Naive thymus-derived CD4-positive, alpha-beta T cell (primary cell): ENCODE measurements around the gene PRR5L. TPM values are rescaled to one million over a fixed set of nuclear protein-coding genes. Genes with fewer than 3 reads are reported as not detected.
"Not testable (repeated sequence)": the region's sequence is repeated elsewhere in the genome, so short reads cannot be mapped to it uniquely, and the experiment has no call there.

Source experiments
- ATAC-seq: fragments of 150-1000 bp; cut with Tn5 transposase; 2 replicates; pipeline ENCODE4 v1.10.0; 2021; ENCODE audit warnings: mild to moderate bottlenecking, moderate library complexity
- CTCF ChIA-PET: fragments of 350-600 bp; sonication (Branson Sonifier 250); formaldehyde crosslinking; loops from one replicate; lab custom pipeline; 2021; ENCODE audit warnings: antibody characterized with exemption; lab: Charles Lee
- POLR2A ChIA-PET: fragments of 350-600 bp; sonication (Branson Sonifier 250); formaldehyde crosslinking; loops from one replicate; lab custom pipeline; 2021; ENCODE audit warnings: antibody characterized with exemption, inconsistent platforms; lab: Charles Lee
- DNase-seq, 9 donors: peaks; one replicate each; pipeline versions ENCODE4 v3.0.0 to v3.0.0-alpha.2; 2020 to 2022; ENCODE audit warnings: mixed read lengths in 1 of 9
- H3K27ac ChIP-seq: one replicate; pipeline ENCODE4 v1.7.0; 2013; ENCODE audit warnings: mild to moderate bottlenecking, low read depth, low read length, moderate library complexity
- H3K27me3 ChIP-seq, 2 donors: one replicate each; pipeline ENCODE4 v1.7.0; 2013; ENCODE audit warnings: low read length in 2 of 2, mild to moderate bottlenecking in 2 of 2, moderate library complexity in 2 of 2; ENCODE audit not compliant: control insufficient read depth in 2 of 2, insufficient read depth in 2 of 2
- H3K36me3 ChIP-seq, 3 experiments: 1 replicate in 2 of 3; 2 replicates in 1 of 3; pipeline ENCODE4 v1.7.0; 2013; ENCODE audit warnings: low read length in 3 of 3, mild to moderate bottlenecking in 3 of 3, moderate library complexity in 1 of 3; ENCODE audit not compliant: insufficient read depth in 3 of 3, control insufficient read depth in 2 of 3
- H3K4me1 ChIP-seq, 2 donors: one replicate each; pipeline ENCODE4 v1.7.0; 2013; ENCODE audit warnings: low read length in 2 of 2, mild to moderate bottlenecking in 2 of 2, moderate library complexity in 1 of 2; ENCODE audit not compliant: control insufficient read depth in 2 of 2, insufficient read depth in 2 of 2
- H3K4me3 ChIP-seq: 2 replicates; pipeline ENCODE4 v1.7.0; 2013; ENCODE audit warnings: mild to moderate bottlenecking, low read length
- H3K9me3 ChIP-seq, 3 experiments: 1 replicate in 2 of 3; 2 replicates in 1 of 3; pipeline ENCODE4 v1.7.0; 2013; ENCODE audit warnings: low read length in 3 of 3; ENCODE audit not compliant: control insufficient read depth in 2 of 3
- H3K27ac Mint-ChIP-seq, 9 donors: one replicate each; pipeline ENCODE4 v1.8.0; 2020 to 2022; ENCODE audit warnings: mixed read lengths in 9 of 9, mild to moderate bottlenecking in 8 of 9, moderate library complexity in 5 of 9, inconsistent platforms in 2 of 9
- H3K27me3 Mint-ChIP-seq, 5 donors: one replicate each; pipeline ENCODE4 v1.8.0; 2021 to 2022; ENCODE audit warnings: mixed read lengths in 5 of 5, mild to moderate bottlenecking in 1 of 5
- H3K36me3 Mint-ChIP-seq, 5 donors: one replicate each; pipeline ENCODE4 v1.8.0; 2020 to 2022; ENCODE audit warnings: mixed read lengths in 5 of 5, mild to moderate bottlenecking in 3 of 5, inconsistent platforms in 1 of 5
- H3K4me1 Mint-ChIP-seq, 7 donors: one replicate each; pipeline ENCODE4 v1.8.0; 2020 to 2022; ENCODE audit warnings: mixed read lengths in 7 of 7, mild to moderate bottlenecking in 3 of 7, inconsistent platforms in 1 of 7
- H3K4me3 Mint-ChIP-seq, 10 donors: one replicate each; pipeline ENCODE4 v1.8.0; 2020 to 2022; ENCODE audit warnings: mild to moderate bottlenecking in 10 of 10, mixed read lengths in 10 of 10, moderate library complexity in 6 of 10, inconsistent platforms in 2 of 10
- H3K9me3 Mint-ChIP-seq, 11 donors: one replicate each; pipeline ENCODE4 v1.8.0; 2020 to 2022; ENCODE audit warnings: mixed read lengths in 11 of 11, mild to moderate bottlenecking in 4 of 11, inconsistent platforms in 1 of 11, moderate library complexity in 1 of 11
- intact Hi-C, 2 donors: fragments of 100-400 bp; cut with micrococcal nuclease; formaldehyde crosslinking; loops; one replicate each; pipeline ENCODE4 v1.15.1; 2023
- polyA plus RNA-seq, 2 donors: library from polyadenylated mRNA; unstranded; fragments of 300-500 nt; fragmentation: Illumina TruSeq; gene quantifications; one replicate each; pipeline ENCODE4 v1.2.3, GENCODE V29; 2021
- total RNA-seq, 6 experiments: library from RNA in 5 of 6; stranded (reverse) in 5 of 6; gene quantifications; 1 replicate in 5 of 6; 2 replicates in 1 of 6; pipeline ENCODE4 v1.2.3 and lab custom pipeline; 2021 to 2026

PRR5L gene
- total and polyA plus RNA-seq, 7 experiments from 2014 or later: 0.10 to 47.6 (median 2.6) TPM

DNA sequence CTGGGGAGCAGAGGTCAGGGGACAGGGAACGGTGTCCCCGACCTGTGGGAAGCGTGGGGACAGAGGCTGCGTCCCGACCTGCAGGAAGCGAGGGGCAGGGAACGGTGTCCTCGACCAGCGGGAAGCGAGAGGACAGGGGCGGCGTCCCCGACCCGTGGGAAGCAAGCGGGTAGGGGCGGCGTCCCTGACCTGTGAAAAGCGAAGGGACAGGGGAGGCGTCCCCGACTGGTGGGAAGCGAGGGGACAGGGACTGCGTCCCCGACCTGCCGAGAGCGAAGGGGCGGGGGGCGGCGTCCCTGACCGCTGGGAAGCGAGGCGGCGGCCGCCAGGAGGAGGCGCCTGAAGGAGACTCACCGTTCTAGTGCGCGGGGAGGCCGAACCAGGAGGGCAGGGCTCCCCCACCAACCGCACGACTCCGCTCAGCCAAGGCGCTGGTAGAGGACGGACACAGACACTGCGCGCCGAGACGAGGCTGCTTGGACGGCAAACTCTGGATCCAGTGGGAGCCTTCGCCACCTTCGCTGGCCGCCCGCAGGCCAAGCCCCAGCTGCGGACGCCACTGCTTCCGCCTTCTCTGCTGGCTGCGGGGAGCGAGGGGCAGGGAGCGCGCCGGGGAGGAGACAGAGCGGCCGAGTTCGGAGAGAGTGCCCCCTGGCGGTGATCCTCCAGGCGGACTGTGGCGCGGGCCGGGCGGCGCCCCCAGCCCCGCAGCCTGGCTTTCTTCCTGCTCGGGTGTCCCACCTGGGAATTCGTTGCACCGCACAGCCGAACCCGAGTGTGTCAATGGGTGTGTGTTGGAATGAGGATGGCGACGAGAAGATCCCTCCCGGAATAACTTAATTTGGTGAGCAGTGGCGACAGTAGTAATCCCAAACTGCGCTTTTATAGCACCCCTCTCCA lies 213.9 kb downstream of the PRR5L start, which contains the start of gene TRAF6:
Gene TRAF6, minus strand, starts transcription at position 579 of the 900 bp plus-strand sequence. CDS start 8,757 bp downstream, outside the sequence.
- Mint-ChIP-seq H3K4me1 (peaks cover 21 to 42% (median 31%) of the 10 kb centered on the region in 7 donors), H3K36me3 (peaks cover 0 to 3% (median 0%) of the 10 kb centered on the region in 5 donors), H3K4me3 (peak within 1 kb of the TSS; percentile 89 to 99 (median 97)), H3K27ac (peak within 1 kb of the TSS; percentile 87 to 98 (median 94)), H3K27me3 (peaks cover 3 to 23% (median 9%) of the 10 kb centered on the region in 5 donors), H3K9me3 (peaks cover 0 to 2% (median 0%) of the 10 kb centered on the region in 11 donors)
- no peaks in the 10 kb centered on the region for H3K9me3 ChIP-seq
- ATAC-seq: peak; percentile 99
- POLR2A ChIA-PET: interaction anchor here (0.7 kb wide), 1 partner anchor 221 kb away, joined by 6 read pairs; no protein-coding TSS in a partner anchor
- peaks cover 5 to 13% of the 10 kb centered on the region in 2 donors for H3K4me1 ChIP-seq
- H3K27me3 ChIP-seq: no peaks in the 10 kb centered on the region
- H3K36me3 ChIP-seq: peaks cover 0 to 7% (median 0%) of the 10 kb centered on the region in 3 experiments
- peak; percentile 75 to 95 (median 87) for DNase-seq
- CTCF ChIA-PET: interaction anchor here (0.7 to 2.3 kb wide), 4 partner anchors 8 to 17 kb away, joined by 3 to 9 read pairs (median 4); no protein-coding TSS in a partner anchor
- peak within 1 kb of the TSS; percentile 84 for H3K27ac ChIP-seq
- peak within 1 kb of the TSS; percentile 82 for H3K4me3 ChIP-seq
- intact Hi-C loops: loop anchor here (1.0 to 5.0 kb wide), 10 partner anchors 17 to 1593 kb away; partner anchors contain the start of genes COMMD9 (in 2 of the 2), APIP (in 1 of the 2), PDHX (in 1 of the 2) and TRIM44 (in 1 of the 2)

DNA sequence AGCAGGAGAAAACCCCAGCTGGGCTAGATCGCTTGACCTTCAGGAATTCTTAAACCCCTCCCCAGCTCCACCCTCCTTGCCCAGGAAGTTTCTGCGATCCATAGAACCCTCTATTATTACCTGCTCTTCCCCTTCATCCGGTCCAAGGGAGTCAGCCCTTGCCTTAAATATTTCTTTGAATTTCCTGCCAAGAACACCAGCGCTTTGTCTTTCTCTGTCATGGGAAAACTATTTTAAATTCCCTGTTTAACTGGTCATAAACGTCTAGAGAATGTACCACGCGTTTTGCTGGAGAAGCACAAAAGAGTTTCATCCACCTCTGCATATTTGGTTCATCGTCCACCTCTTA lies 214.5 kb downstream of the PRR5L start:
- peaks cover 0 to 7% (median 0%) of the 10 kb centered on the region in 3 experiments for H3K36me3 ChIP-seq
- DNase-seq (no peak), ATAC-seq (no peak)
- Mint-ChIP-seq H3K9me3 (peaks cover 0 to 2% (median 0%) of the 10 kb centered on the region in 11 donors), H3K27ac (peak overlapping the region; percentile 68 to 97 (median 93)), H3K27me3 (peaks cover 4 to 29% (median 9%) of the 10 kb centered on the region in 5 donors), H3K4me1 (peaks cover 21 to 36% (median 27%) of the 10 kb centered on the region in 7 donors), H3K4me3 (peak overlapping the region; percentile 89 to 99 (median 97)), H3K36me3 (peaks cover 0 to 3% (median 0%) of the 10 kb centered on the region in 5 donors)
- H3K4me3 ChIP-seq: peak overlapping the region; percentile 82
- H3K27me3 ChIP-seq: no peaks in the 10 kb centered on the region
- ChIA-PET POLR2A (interaction anchor here (0.7 kb wide), 1 partner anchor 222 kb away, joined by 6 read pairs; no protein-coding TSS in a partner anchor), CTCF (interaction anchor here (0.7 to 2.3 kb wide), 4 partner anchors 9 to 18 kb away, joined by 3 to 9 read pairs (median 4); no protein-coding TSS in a partner anchor)
- intact Hi-C loops: loop anchor here (1.0 to 5.0 kb wide), 8 partner anchors 31 to 1593 kb away; partner anchors contain the start of genes COMMD9 (in 2 of the 2), APIP (in 1 of the 2), PDHX (in 1 of the 2) and TRIM44 (in 1 of the 2)
- H3K9me3 ChIP-seq: no peaks in the 10 kb centered on the region
- H3K4me1 ChIP-seq: peaks cover 5 to 13% of the 10 kb centered on the region in 2 donors
- H3K27ac ChIP-seq: peak overlapping the region; percentile 84

GRCh38 chr11:36511062-36511461 lies 215.0 kb downstream of the PRR5L start:
- H3K36me3 Mint-ChIP-seq, H3K27me3 ChIP-seq, H3K36me3 ChIP-seq, H3K27ac ChIP-seq, H3K4me3 ChIP-seq, H3K9me3 Mint-ChIP-seq, H3K9me3 ChIP-seq, ATAC-seq, POLR2A ChIA-PET, DNase-seq: not testable (repeated sequence)
- peaks cover 4 to 33% (median 9%) of the 10 kb centered on the region in 5 donors for H3K27me3 Mint-ChIP-seq
- peaks cover 5 to 13% of the 10 kb centered on the region in 2 donors for H3K4me1 ChIP-seq
- H3K4me1 Mint-ChIP-seq: peaks cover 17 to 31% (median 24%) of the 10 kb centered on the region in 7 donors
- peak overlapping the region; percentile 89 to 99 (median 97) for H3K4me3 Mint-ChIP-seq
- intact Hi-C loops: loop anchor here (2.0 to 5.0 kb wide), 3 partner anchors 46 to 1594 kb away; partner anchors contain the start of genes APIP (in 1 of the 2), PDHX (in 1 of the 2) and TRIM44 (in 1 of the 2)
- CTCF ChIA-PET: interaction anchor here (0.7 to 2.3 kb wide), 2 partner anchors 9 to 18 kb away, joined by 3 to 9 read pairs; no protein-coding TSS in a partner anchor
- peak overlapping the region in 6 of 9 donors; percentile 87 to 97 (median 93) for H3K27ac Mint-ChIP-seq

DNA sequence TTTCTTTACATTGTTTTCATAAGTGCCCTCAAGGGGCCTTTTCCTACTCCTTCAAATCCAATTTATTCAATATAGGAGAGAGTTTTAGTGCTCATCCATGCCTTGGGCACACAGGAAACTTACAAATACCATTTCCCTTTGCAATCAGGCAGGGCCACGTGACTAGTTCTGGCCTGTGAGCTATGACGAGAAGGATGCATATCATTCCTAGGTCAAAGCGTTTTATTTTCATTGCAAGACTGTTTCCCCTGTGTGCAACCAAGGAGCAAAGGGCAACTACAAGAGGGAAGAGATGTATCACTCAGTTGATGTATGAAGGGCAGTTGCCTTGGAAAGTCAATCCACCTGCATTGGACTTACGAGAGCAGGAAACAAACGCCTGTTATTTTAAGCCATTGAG lies 215.9 kb downstream of the PRR5L start:
- peaks cover 0 to 3% (median 0%) of the 10 kb centered on the region in 5 donors for H3K36me3 Mint-ChIP-seq
- no peak overlapping the region for H3K4me3 Mint-ChIP-seq
- Histone ChIP-seq H3K27ac (no peak overlapping the region), H3K9me3 (no peaks in the 10 kb centered on the region), H3K36me3 (peaks cover 0 to 7% (median 0%) of the 10 kb centered on the region in 3 experiments), H3K4me3 (no peak overlapping the region), H3K4me1 (peaks cover 5 to 13% of the 10 kb centered on the region in 2 donors), H3K27me3 (no peaks in the 10 kb centered on the region)
- H3K27me3 Mint-ChIP-seq: peaks cover 4 to 34% (median 9%) of the 10 kb centered on the region in 5 donors
- H3K9me3 Mint-ChIP-seq: peaks cover 0 to 2% (median 0%) of the 10 kb centered on the region in 11 donors
- intact Hi-C loops: loop anchor here (5.0 kb wide), 2 partner anchors 45 to 1595 kb away; partner anchors contain the start of genes APIP (in 1 of the 2) and PDHX (in 1 of the 2)
- peaks cover 17 to 25% (median 21%) of the 10 kb centered on the region in 7 donors for H3K4me1 Mint-ChIP-seq
- no peak overlapping the region for H3K27ac Mint-ChIP-seq
- POLR2A ChIA-PET: no interaction called here
- ATAC-seq: no peak
- CTCF ChIA-PET: no interaction called here
- DNase-seq: no peak

GRCh38 chr11:36513965-36514364 lies 217.9 kb downstream of the PRR5L start:
- H3K27ac Mint-ChIP-seq: no peak overlapping the region
- H3K36me3 Mint-ChIP-seq: no peaks in the 10 kb centered on the region

More at GRCh38 chr11:36513965-36514364, 217.9 kb downstream of the PRR5L start:
- intact Hi-C loops: loop anchor here (5.0 kb wide), 2 partner anchors 43 to 1597 kb away; partner anchors contain the start of genes APIP (in 1 of the 2) and PDHX (in 1 of the 2)
- H3K27me3 ChIP-seq: no peaks in the 10 kb centered on the region
- Mint-ChIP-seq H3K27me3 (peaks cover 4 to 42% (median 9%) of the 10 kb centered on the region in 5 donors), H3K9me3 (peaks cover 0 to 4% (median 0%) of the 10 kb centered on the region in 11 donors), H3K4me3 (no peak overlapping the region), H3K4me1 (peaks cover 8 to 13% (median 11%) of the 10 kb centered on the region in 7 donors)
- no peak overlapping the region for H3K27ac ChIP-seq
- no peak for ATAC-seq
- H3K4me3 ChIP-seq: no peak overlapping the region
- no peak for DNase-seq
- H3K9me3 ChIP-seq: no peaks in the 10 kb centered on the region
- H3K4me1 ChIP-seq: peaks cover 5 to 6% of the 10 kb centered on the region in 2 donors
- peaks cover 0 to 7% (median 0%) of the 10 kb centered on the region in 3 experiments for H3K36me3 ChIP-seq
- CTCF ChIA-PET: interaction anchor here (0.7 kb wide), 1 partner anchor 613 kb away, joined by 3 read pairs; no protein-coding TSS in a partner anchor
- POLR2A ChIA-PET: no interaction called here
